Measurements from ENCODE around the gene ADAMTS2.

DNA sequence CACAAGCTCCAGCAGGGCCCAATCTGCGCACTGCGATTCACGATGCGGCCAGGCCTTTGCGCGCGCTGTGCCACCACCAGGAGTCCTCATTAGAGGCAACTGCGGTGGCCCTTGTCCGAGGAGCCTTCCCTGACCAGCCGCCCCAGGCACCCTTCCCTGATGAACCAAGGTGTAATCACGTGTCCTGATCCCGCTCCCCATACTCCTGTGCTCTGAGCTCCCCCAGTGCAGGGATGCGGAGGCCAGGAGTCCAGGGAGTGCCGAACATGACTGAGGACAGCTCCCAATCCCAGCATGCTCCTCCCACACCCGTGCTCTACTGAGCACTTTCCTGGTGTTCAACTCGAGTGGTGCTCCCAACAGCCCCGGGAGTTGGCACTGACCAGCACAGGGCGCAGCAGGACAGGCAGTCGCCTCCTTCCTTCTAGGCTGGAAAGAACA lies 150.3 kb downstream of the ADAMTS2 start:
- TF ChIP-seq, protein P1, sequence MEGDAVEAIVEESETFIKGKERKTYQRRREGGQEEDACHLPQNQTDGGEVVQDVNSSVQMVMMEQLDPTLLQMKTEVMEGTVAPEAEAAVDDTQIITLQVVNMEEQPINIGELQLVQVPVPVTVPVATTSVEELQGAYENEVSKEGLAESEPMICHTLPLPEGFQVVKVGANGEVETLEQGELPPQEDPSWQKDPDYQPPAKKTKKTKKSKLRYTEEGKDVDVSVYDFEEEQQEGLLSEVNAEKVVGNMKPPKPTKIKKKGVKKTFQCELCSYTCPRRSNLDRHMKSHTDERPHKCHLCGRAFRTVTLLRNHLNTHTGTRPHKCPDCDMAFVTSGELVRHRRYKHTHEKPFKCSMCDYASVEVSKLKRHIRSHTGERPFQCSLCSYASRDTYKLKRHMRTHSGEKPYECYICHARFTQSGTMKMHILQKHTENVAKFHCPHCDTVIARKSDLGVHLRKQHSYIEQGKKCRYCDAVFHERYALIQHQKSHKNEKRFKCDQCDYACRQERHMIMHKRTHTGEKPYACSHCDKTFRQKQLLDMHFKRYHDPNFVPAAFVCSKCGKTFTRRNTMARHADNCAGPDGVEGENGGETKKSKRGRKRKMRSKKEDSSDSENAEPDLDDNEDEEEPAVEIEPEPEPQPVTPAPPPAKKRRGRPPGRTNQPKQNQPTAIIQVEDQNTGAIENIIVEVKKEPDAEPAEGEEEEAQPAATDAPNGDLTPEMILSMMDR (IDR thresholded peaks at IDR 0.05; ENCODE audit: low read length) = no peak
- TF ChIP-seq EZH2 (IDR thresholded peaks at IDR 0.05; ENCODE audit: borderline replicate concordance, low read length) = no peak

All from OCI-LY1 (cell line).